ENCODE data around the gene DHRS2.
"Not testable (repeated sequence)": the region's sequence is repeated elsewhere in the genome, so short reads cannot be mapped to it uniquely, and the experiment has no call there.

Gene DHRS2

GRCh38 chr14:23590198-23590597 is 46.0 kb upstream of the DHRS2 start:
- TF ChIP-seq, protein P1, sequence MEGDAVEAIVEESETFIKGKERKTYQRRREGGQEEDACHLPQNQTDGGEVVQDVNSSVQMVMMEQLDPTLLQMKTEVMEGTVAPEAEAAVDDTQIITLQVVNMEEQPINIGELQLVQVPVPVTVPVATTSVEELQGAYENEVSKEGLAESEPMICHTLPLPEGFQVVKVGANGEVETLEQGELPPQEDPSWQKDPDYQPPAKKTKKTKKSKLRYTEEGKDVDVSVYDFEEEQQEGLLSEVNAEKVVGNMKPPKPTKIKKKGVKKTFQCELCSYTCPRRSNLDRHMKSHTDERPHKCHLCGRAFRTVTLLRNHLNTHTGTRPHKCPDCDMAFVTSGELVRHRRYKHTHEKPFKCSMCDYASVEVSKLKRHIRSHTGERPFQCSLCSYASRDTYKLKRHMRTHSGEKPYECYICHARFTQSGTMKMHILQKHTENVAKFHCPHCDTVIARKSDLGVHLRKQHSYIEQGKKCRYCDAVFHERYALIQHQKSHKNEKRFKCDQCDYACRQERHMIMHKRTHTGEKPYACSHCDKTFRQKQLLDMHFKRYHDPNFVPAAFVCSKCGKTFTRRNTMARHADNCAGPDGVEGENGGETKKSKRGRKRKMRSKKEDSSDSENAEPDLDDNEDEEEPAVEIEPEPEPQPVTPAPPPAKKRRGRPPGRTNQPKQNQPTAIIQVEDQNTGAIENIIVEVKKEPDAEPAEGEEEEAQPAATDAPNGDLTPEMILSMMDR (IDR thresholded peaks at IDR 0.05; ENCODE audit: low read depth, low read length): no peak
- no peak for TF ChIP-seq EZH2phosphoT487 (IDR thresholded peaks at IDR 0.05; ENCODE audit: low read depth)
- H3K9ac ChIP-seq (ENCODE audit: low read length): no peak overlapping the region

DNA sequence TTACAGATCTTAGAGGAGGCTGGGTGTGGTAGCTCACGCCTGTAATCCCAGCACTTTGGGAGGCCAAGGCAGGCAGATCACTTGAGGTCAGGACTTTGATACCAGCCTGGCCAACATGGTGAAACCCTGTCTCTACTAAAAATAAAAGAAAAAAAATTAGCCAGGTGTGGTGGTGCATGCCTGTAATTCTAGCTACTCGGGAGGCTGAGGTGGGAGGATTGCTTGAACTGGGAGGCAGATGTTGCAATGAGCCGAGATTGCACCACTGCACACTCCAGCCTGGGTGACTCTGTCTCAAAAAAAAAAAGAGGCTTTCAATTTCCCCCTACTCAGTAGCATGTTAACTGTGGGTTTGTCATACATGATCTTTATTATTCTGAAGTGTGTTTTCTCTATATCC is 42.0 kb upstream of the DHRS2 start:
- H3K9me3 ChIP-seq (ENCODE audit: insufficient read depth, low read length); H3K36me3 ChIP-seq (replicated peaks; ENCODE audit: low read depth, low read length); H3K27me3 ChIP-seq (ENCODE audit: low read depth, low read length); H2AFZ ChIP-seq (ENCODE audit: low read depth, low read length); H3K4me3 ChIP-seq (ENCODE audit: low read length); H3K27ac ChIP-seq (ENCODE audit: low read length); H4K20me1 ChIP-seq (ENCODE audit: insufficient read depth, low read length); H3K4me2 ChIP-seq (ENCODE audit: low read length); H3K79me2 ChIP-seq (ENCODE audit: low read length); H3K4me1 ChIP-seq (ENCODE audit: low read length); H3K9ac ChIP-seq (ENCODE audit: low read length): not testable (repeated sequence)

More at GRCh38 chr14:23590198-23590597, 46.0 kb upstream of the DHRS2 start:
- Histone ChIP-seq H4K20me1 (ENCODE audit: insufficient read depth, low read length) (no peaks in the 10 kb centered on the region), H3K27me3 (ENCODE audit: low read depth, low read length) (peaks cover 4% of the 10 kb centered on the region; the same call in 1 of the 2 replicates), H3K79me2 (ENCODE audit: low read length) (no peaks in the 10 kb centered on the region), H3K4me1 (ENCODE audit: low read length) (peaks cover 8% of the 10 kb centered on the region), H2AFZ (ENCODE audit: low read depth, low read length) (no peak overlapping the region), H3K4me2 (ENCODE audit: low read length) (no peak overlapping the region), H3K27ac (ENCODE audit: low read length) (no peak overlapping the region), H3K9me3 (ENCODE audit: insufficient read depth, low read length) (no peaks in the 10 kb centered on the region), H3K36me3 (replicated peaks; ENCODE audit: low read depth, low read length) (no peaks in the 10 kb centered on the region), H3K4me3 (ENCODE audit: low read length) (no peak overlapping the region)

DNA sequence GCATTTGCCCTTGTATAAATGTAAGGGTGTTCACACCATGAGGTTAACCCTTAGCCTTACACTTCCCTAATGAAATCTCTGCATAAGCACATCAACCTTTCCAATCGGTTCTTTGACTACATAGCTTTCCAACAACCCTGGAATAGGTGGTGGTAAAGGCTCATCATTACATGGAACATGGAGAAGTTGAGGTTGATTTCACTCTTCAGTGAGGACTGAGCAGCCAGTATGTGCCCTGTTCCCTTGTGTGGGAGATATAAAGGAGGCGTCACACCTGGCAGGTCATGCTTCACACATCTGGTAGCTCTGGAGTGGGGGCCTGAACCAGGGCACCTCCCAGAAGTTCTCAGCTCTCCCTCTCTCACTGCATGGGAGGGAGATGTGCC is 35.8 kb upstream of the DHRS2 start:
- Histone ChIP-seq H3K27ac (ENCODE audit: low read length) (no peak overlapping the region), H4K20me1 (ENCODE audit: insufficient read depth, low read length) (no peaks in the 10 kb centered on the region), H3K36me3 (replicated peaks; ENCODE audit: low read depth, low read length) (no peaks in the 10 kb centered on the region), H3K9ac (ENCODE audit: low read length) (no peak overlapping the region), H3K27me3 (ENCODE audit: low read depth, low read length) (no peaks in the 10 kb centered on the region), H3K4me1 (ENCODE audit: low read length) (no peaks in the 10 kb centered on the region), H3K79me2 (ENCODE audit: low read length) (no peaks in the 10 kb centered on the region), H2AFZ (ENCODE audit: low read depth, low read length) (no peak overlapping the region), H3K4me2 (ENCODE audit: low read length) (no peak overlapping the region), H3K9me3 (ENCODE audit: insufficient read depth, low read length) (no peaks in the 10 kb centered on the region), H3K4me3 (ENCODE audit: low read length) (no peak overlapping the region)
- TF ChIP-seq, protein P1 (IDR thresholded peaks at IDR 0.05; ENCODE audit: low read depth, low read length): no peak
- no peak for TF ChIP-seq EZH2phosphoT487 (IDR thresholded peaks at IDR 0.05; ENCODE audit: low read depth)

DNA sequence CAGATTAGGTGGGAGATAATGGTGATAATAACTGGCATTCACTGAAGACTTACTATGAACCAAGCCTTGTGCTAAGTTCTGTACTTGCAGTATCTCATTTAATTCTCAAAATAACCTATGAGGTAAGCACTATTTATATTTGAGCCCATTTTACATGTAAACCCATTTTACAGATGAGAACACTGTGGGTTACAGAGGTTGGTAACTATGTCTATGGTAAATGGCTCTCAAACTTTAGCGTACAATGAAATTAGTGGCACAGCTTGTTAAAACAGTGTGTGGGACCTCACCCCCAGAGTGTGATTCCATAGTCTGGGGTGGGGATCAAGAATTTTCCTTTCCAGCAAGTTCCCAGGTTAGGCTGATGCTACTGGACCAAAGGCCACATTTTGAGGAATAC is 35.4 kb upstream of the DHRS2 start:
- TF ChIP-seq EZH2phosphoT487 (IDR thresholded peaks at IDR 0.05; ENCODE audit: low read depth): no peak
- TF ChIP-seq, protein P1 (IDR thresholded peaks at IDR 0.05; ENCODE audit: low read depth, low read length): no peak
- Histone ChIP-seq H3K79me2 (ENCODE audit: low read length) (no peaks in the 10 kb centered on the region), H3K27ac (ENCODE audit: low read length) (no peak overlapping the region), H3K9me3 (ENCODE audit: insufficient read depth, low read length) (no peaks in the 10 kb centered on the region), H3K27me3 (ENCODE audit: low read depth, low read length) (no peaks in the 10 kb centered on the region), H3K4me1 (ENCODE audit: low read length) (peaks cover under 1% of the 10 kb centered on the region; the same call in 1 of the 2 replicates), H3K4me2 (ENCODE audit: low read length) (no peak overlapping the region), H3K36me3 (replicated peaks; ENCODE audit: low read depth, low read length) (no peaks in the 10 kb centered on the region), H4K20me1 (ENCODE audit: insufficient read depth, low read length) (no peaks in the 10 kb centered on the region), H2AFZ (ENCODE audit: low read depth, low read length) (no peak overlapping the region), H3K4me3 (ENCODE audit: low read length) (no peak overlapping the region), H3K9ac (ENCODE audit: low read length) (no peak overlapping the region)

DNA sequence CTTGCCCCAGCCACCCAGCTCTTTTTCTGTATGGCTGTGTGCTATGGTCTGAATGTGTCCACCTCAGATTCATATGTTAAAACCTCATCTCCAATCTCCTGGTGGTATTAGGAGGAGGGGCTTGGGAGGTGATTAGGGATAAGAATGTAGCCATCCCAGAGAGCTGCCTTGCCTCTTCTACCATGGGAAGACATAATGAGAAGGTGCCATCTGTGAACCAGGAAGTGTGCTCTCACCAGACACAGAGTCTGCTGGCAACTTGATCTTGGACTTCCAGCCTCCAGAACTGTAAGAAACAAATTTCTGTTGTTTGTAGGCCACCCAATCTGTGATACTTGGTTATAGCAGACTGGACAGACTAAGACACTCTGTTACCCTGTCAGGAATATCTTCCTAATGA is 34.7 kb upstream of the DHRS2 start:
- no peaks in the 10 kb centered on the region for H4K20me1 ChIP-seq (ENCODE audit: insufficient read depth, low read length)
- no peaks in the 10 kb centered on the region for H3K27me3 ChIP-seq (ENCODE audit: low read depth, low read length)
- no peaks in the 10 kb centered on the region for H3K79me2 ChIP-seq (ENCODE audit: low read length)
- peaks cover 7% of the 10 kb centered on the region for H3K4me1 ChIP-seq (ENCODE audit: low read length)
- H3K4me2 ChIP-seq (ENCODE audit: low read length): no peak overlapping the region
- H3K4me3 ChIP-seq (ENCODE audit: low read length): no peak overlapping the region
- H3K27ac ChIP-seq (ENCODE audit: low read length): no peak overlapping the region
- no peaks in the 10 kb centered on the region for H3K9me3 ChIP-seq (ENCODE audit: insufficient read depth, low read length)
- no peak for TF ChIP-seq EZH2phosphoT487 (IDR thresholded peaks at IDR 0.05; ENCODE audit: low read depth)
- TF ChIP-seq, protein P1 (IDR thresholded peaks at IDR 0.05; ENCODE audit: low read depth, low read length): no peak
- no peak overlapping the region for H2AFZ ChIP-seq (ENCODE audit: low read depth, low read length)
- H3K36me3 ChIP-seq (replicated peaks; ENCODE audit: low read depth, low read length): no peaks in the 10 kb centered on the region
- H3K9ac ChIP-seq (ENCODE audit: low read length): no peak overlapping the region

Measured in OCI-LY3 (cell line).